HT-29 (cell line): ENCODE data around the gene CST9L. TPM values are rescaled to one million over a fixed set of nuclear protein-coding genes. Genes with fewer than 3 reads are reported as not detected.

Source experiments
- DNase-seq: peaks from one replicate; pipeline ENCODE4 v3.0.0-alpha.2; 2015; ENCODE audit warnings: low spot score
- total RNA-seq: library from RNA; depleted of rRNA; stranded (reverse); fragments of >200 nt; shearing (Covaris generic); gene quantifications from 2 replicates; pipeline ENCODE4 v1.2.3, GENCODE V29; 2014

Gene CST9L
- total RNA-seq, 1 experiment from 2014 or later: not detected

GRCh38 chr20:23547613-23548012, 20.7 kb downstream of the CST9L start:
- no peak for DNase-seq

- no peak for DNase-seq
These were observed 21.7 kb downstream of the CST9L start for GRCh38 chr20:23546435-23547144.

- DNase-seq: no peak
These were observed 24.2 kb downstream of the CST9L start for GRCh38 chr20:23544133-23544532.

GRCh38 chr20:23542801-23543200, 25.5 kb downstream of the CST9L start:
- DNase-seq: no peak

GRCh38 chr20:23541776-23542175, 26.5 kb downstream of the CST9L start:
- DNase-seq: no peak

- DNase-seq: no peak
These were observed 27.0 kb downstream of the CST9L start for GRCh38 chr20:23541330-23541729.

GRCh38 chr20:23540624-23541023, 27.7 kb downstream of the CST9L start:
- no peak for DNase-seq

- DNase-seq: no peak
These were observed 31.3 kb downstream of the CST9L start for GRCh38 chr20:23537030-23537429.

GRCh38 chr20:23536328-23536974, 31.8 kb downstream of the CST9L start:
- DNase-seq: no peak

- no peak for DNase-seq
These were observed 33.3 kb downstream of the CST9L start for GRCh38 chr20:23534801-23535593.

GRCh38 chr20:23533161-23533560, 35.1 kb downstream of the CST9L start:
- no peak for DNase-seq

GRCh38 chr20:23532533-23532932, 35.8 kb downstream of the CST9L start:
- DNase-seq: no peak

GRCh38 chr20:23530937-23531567, 37.2 kb downstream of the CST9L start:
- no peak for DNase-seq

GRCh38 chr20:23528867-23529431, 39.3 kb downstream of the CST9L start:
- DNase-seq: no peak

- no peak for DNase-seq
These were observed 41.4 kb downstream of the CST9L start for GRCh38 chr20:23526850-23527249.

- no peak for DNase-seq
These were observed 44.1 kb downstream of the CST9L start for GRCh38 chr20:23524146-23524545.

- no peak for DNase-seq
These were observed 48.1 kb downstream of the CST9L start for GRCh38 chr20:23520185-23520584.

GRCh38 chr20:23519556-23519955, 48.7 kb downstream of the CST9L start:
- no peak for DNase-seq

- no peak for DNase-seq
These were observed 50.6 kb downstream of the CST9L start for GRCh38 chr20:23517719-23518118.

- no peak for DNase-seq
These were observed 52.9 kb downstream of the CST9L start for GRCh38 chr20:23515250-23515939.

GRCh38 chr20:23514848-23515247, 53.4 kb downstream of the CST9L start:
- DNase-seq: no peak
